AG04449 (cell line): ENCODE results near the gene CIC.

Source experiments
- CTCF ChIA-PET: fragments of 350-600 bp; formaldehyde crosslinking; extraction: SDS; loops from one replicate; lab custom pipeline; 2021; ENCODE audit warnings: antibody characterized with exemption; lab: Yijun Ruan, JAX
- POLR2A ChIA-PET: fragments of 400-600, 350-600 bp; formaldehyde crosslinking; extraction: SDS; loops from one replicate; lab custom pipeline; 2020; ENCODE audit warnings: antibody characterized with exemption, inconsistent platforms; lab: Yijun Ruan, JAX
- DNase-seq: peaks from one replicate; pipeline ENCODE4 v3.0.0-alpha.2; 2010; ENCODE audit warnings: low read depth, low spot score
- H3K4me3 ChIP-seq: 2 replicates; pipeline ENCODE4 v1.5.1; 2011; ENCODE audit warnings: low read depth, mild to moderate bottlenecking, control low read depth, low read length
- TF ChIP-seq, protein P1 (sequence below): IDR thresholded peaks from one replicate; pipeline ENCODE4 v1.5.1; 2011; ENCODE audit warnings: mild to moderate bottlenecking, moderate library complexity, low read length, control low read depth, inconsistent platforms; ENCODE audit not compliant: insufficient read depth; ENCODE audit errors: missing control alignments

Gene CIC

DNA sequence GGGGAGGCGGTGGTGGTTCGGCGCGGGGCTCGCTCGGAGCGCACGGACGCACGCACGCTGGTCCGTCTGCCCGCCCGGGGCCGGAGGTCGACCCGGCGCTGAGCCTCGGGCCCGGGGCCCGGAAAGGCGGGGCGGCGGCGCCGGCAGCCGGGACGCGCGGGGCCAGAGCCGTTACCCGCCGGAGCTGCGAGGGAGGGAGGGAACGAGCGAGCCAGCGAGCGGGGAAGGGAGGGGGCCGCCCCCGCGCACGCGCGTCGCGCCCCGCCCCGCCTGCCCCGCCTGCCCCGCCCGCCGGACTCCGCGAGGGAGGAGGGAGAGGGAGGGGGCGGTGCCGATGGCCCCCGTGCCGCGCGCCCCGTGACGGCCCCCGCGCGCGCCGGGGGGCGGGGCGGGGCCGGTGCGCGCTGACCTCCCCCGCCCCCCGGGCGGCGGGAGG, 15.0 kb downstream of the CIC start:
- DNase-seq, result no peak
- ChIA-PET CTCF (interaction anchor here (2.3 to 5.1 kb wide), 2 partner anchors 13 to 38 kb away, joined by 17 to 48 read pairs; no protein-coding TSS in a partner anchor), POLR2A (interaction anchor here (1.9 kb wide), 1 partner anchor 14 kb away, joined by 6 read pairs; no protein-coding TSS in a partner anchor)
- TF ChIP-seq, protein P1, sequence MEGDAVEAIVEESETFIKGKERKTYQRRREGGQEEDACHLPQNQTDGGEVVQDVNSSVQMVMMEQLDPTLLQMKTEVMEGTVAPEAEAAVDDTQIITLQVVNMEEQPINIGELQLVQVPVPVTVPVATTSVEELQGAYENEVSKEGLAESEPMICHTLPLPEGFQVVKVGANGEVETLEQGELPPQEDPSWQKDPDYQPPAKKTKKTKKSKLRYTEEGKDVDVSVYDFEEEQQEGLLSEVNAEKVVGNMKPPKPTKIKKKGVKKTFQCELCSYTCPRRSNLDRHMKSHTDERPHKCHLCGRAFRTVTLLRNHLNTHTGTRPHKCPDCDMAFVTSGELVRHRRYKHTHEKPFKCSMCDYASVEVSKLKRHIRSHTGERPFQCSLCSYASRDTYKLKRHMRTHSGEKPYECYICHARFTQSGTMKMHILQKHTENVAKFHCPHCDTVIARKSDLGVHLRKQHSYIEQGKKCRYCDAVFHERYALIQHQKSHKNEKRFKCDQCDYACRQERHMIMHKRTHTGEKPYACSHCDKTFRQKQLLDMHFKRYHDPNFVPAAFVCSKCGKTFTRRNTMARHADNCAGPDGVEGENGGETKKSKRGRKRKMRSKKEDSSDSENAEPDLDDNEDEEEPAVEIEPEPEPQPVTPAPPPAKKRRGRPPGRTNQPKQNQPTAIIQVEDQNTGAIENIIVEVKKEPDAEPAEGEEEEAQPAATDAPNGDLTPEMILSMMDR, result no peak
- peak overlapping the region; percentile 69 for H3K4me3 ChIP-seq

- ChIA-PET POLR2A (interaction anchor here (1.9 kb wide), 1 partner anchor 14 kb away, joined by 6 read pairs; no protein-coding TSS in a partner anchor), CTCF (interaction anchor here (1.0 to 5.1 kb wide), 6 partner anchors 9 to 45 kb away, joined by 3 to 48 read pairs (median 4); no protein-coding TSS in a partner anchor)
These were observed 15.7 kb downstream of the CIC start for GRCh38 chr19:42284591-42285341.

DNA sequence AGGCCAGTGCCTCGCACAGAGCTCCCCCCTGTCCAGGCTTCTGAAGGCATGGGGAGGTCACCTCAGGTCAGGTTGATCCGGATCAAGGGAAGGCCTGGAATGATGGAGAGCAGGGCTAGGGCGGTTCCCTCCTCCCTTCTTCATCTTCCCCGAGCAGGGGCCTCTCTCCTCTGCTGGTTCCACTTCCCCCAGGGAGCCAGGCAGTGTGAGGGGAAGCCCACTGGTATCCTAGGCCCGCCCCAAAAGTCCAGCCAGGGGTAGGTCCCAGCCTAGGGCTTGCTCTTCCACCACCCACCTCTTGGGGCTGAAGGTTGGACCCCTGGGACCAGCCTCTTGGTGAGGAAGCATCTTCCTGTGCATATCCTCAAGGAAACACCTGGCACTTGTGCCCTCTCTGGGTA, 16.5 kb downstream of the CIC start:
- ChIA-PET CTCF (interaction anchor here (1.0 to 5.1 kb wide), 6 partner anchors 8 to 45 kb away, joined by 3 to 48 read pairs (median 4); no protein-coding TSS in a partner anchor), POLR2A (interaction anchor here (1.9 kb wide), 1 partner anchor 15 kb away, joined by 6 read pairs; no protein-coding TSS in a partner anchor)
- DNase-seq, result no peak
- peak overlapping the region; percentile 69 for H3K4me3 ChIP-seq
- TF ChIP-seq, protein P1, result no peak

More at GRCh38 chr19:42284591-42285341, 15.7 kb downstream of the CIC start:
- TF ChIP-seq, protein P1, result no peak
- peak overlapping the region; percentile 69 for H3K4me3 ChIP-seq
- no peak for DNase-seq

- TF ChIP-seq, protein P1, result no peak
- peak overlapping the region; percentile 69 for H3K4me3 ChIP-seq
- no peak for DNase-seq
- POLR2A ChIA-PET, result interaction anchor here (1.9 kb wide), 1 partner anchor 15 kb away, joined by 6 read pairs; no protein-coding TSS in a partner anchor
- CTCF ChIA-PET, result interaction anchor here (1.3 to 5.1 kb wide), 5 partner anchors 11 to 46 kb away, joined by 3 to 48 read pairs (median 4); no protein-coding TSS in a partner anchor
These were observed 16.9 kb downstream of the CIC start for GRCh38 chr19:42285988-42286348.

- TF ChIP-seq, protein P1, result no peak
- no peak for DNase-seq
- ChIA-PET CTCF (interaction anchor here (5.1 kb wide), 1 partner anchor 10 kb away, joined by 48 read pairs; no protein-coding TSS in a partner anchor), POLR2A (no interaction called here)
- peak overlapping the region; percentile 69 for H3K4me3 ChIP-seq
These were observed 17.4 kb downstream of the CIC start for GRCh38 chr19:42286349-42287016.
